Glomerular endothelial cell (primary cell): Measurements from ENCODE around the gene SAXO2. TPM values are rescaled to one million over a fixed set of nuclear protein-coding genes. Genes with fewer than 3 reads are reported as not detected.
"Not testable (repeated sequence)": the region's sequence is repeated elsewhere in the genome, so short reads cannot be mapped to it uniquely, and the experiment has no call there.

Source experiments
- DNase-seq: peaks from one replicate; pipeline ENCODE4 v3.0.0-alpha.2; 2011; ENCODE audit warnings: low read depth, low spot score; ENCODE audit errors: extremely low read depth
- total RNA-seq: library from RNA; depleted of rRNA; stranded (reverse); fragments of >200 nt; gene quantifications from 2 replicates; pipeline ENCODE4 v1.2.3, GENCODE V29; 2015

Gene SAXO2
- total RNA-seq, 1 donor from 2014 or later: not detected

GRCh38 chr15:82332711-82333602 lies 70.3 kb downstream of the SAXO2 start:
- not testable (repeated sequence) for DNase-seq

GRCh38 chr15:82333603-82334553 lies 71.3 kb downstream of the SAXO2 start:
- DNase-seq: not testable (repeated sequence)

Other genes starting within 250 kb of the SAXO2 start
- 15.6 and 23.6 TPM in 2 replicates for gene MEX3B, start 216.8 kb upstream of the SAXO2 start, total RNA-seq
- gene EFL1, start 84 bp upstream of the SAXO2 start, total RNA-seq: 16.0 and 19.8 TPM in 2 replicates
- 0.73 and 1.3 TPM in 2 replicates for gene GOLGA6L10, start 86.7 kb downstream of the SAXO2 start, total RNA-seq
- 1.7 and 5.2 TPM in 2 replicates for gene GOLGA6L9, start 167.0 kb downstream of the SAXO2 start, total RNA-seq